NCI-H2227 (cell line): Measurements from ENCODE around the gene RUSC1.
"Not testable (repeated sequence)": the region's sequence is repeated elsewhere in the genome, so short reads cannot be mapped to it uniquely, and the experiment has no call there.

Source experiments
- DNase-seq: peaks from one replicate; lab custom pipeline; 2025; ENCODE audit not compliant: unreplicated experiment; lab: John Stamatoyannopoulos, UW

Gene RUSC1

DNA sequence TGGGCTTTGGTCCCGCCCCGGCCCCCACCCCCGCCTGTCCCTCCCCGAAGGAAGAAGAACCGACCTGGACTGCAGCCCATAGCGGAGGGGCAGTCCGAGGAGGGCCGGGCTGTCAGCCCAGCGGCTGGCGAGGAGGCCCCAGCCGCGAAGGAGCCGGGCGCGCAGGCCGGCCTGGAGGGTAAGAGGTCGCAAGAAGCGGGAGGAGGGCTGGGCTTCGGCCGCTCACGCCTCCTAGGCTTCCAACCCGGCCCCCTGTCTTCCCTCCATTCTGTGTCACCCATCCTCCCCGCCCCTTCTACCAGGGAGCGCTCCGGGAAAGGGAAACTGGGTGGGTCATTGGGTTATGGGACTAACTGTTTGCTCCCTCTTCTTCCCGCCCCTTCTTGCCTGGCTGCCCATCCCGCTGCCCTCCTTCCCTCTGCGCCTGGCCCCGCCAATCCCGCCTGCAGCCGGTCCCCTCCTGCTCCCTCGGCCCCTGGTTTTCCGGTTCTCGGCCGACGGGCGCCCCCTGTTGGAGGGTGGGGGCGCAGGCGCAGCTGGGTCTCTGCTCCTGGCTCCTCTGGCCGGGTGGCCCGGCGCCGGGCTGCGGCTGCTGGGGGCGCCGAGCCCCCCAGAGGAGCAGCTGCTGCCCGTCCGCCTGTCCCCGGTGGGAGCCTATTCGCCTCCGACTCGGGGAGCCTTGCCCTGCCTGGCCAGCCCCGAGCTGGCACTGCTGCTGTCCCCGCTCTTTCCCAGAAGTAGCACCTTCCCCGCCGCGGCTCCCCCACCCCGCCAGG lies 2.4 kb downstream of the RUSC1 start:
- DNase-seq = peak; percentile 93

DNA sequence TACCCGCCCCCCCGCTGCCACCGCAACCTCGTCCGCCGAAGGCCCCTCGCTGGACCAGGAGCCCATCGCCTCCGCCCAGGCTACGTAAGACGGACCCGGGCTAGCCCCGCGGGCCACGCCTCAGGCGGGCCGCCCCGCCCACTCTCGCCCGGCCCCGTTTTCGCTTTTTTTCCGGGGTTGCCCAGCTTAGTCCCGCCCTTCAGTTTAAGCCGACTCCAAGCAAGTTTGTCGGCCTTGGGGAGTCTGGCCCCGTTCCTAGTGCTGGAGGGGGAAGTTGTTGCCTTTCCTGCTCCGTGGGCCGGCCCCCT lies 3.0 kb downstream of the RUSC1 start:
- DNase-seq = peak; percentile 88

DNA sequence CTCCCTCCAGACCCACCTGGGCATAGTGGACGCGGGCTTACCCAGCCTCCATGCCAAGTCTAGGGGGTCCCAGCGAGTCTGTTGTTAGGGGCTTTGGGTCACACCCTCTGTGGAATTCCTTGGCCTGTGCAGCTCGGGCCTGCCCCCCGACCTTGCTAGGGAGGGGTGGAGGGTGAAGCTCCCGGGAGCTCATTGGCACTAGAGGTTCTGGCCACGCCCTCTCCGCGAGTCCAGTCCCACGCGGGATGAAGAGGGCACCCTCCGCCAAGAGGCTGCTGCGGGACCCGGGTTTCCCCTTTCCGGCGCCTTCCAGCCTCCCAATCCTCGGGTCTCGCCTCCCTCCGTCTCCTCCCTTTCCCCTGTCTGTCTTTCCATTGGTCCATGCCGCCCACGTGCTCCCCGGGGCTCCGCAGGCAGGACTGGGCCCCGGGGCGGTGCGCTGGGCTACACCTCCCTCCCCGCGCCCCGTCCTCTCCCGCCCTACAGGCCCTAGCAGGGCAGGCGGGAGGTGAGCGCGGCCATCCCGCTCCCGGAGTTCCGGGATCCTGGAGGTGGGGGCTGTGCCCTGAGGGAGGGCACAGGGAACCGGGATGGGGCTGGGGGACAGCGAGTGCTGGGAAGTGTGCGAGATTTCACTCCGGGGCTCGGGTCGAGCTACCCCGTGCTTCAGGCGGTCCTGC lies 3.5 kb downstream of the RUSC1 start:
- DNase-seq = peak; percentile 94

DNA sequence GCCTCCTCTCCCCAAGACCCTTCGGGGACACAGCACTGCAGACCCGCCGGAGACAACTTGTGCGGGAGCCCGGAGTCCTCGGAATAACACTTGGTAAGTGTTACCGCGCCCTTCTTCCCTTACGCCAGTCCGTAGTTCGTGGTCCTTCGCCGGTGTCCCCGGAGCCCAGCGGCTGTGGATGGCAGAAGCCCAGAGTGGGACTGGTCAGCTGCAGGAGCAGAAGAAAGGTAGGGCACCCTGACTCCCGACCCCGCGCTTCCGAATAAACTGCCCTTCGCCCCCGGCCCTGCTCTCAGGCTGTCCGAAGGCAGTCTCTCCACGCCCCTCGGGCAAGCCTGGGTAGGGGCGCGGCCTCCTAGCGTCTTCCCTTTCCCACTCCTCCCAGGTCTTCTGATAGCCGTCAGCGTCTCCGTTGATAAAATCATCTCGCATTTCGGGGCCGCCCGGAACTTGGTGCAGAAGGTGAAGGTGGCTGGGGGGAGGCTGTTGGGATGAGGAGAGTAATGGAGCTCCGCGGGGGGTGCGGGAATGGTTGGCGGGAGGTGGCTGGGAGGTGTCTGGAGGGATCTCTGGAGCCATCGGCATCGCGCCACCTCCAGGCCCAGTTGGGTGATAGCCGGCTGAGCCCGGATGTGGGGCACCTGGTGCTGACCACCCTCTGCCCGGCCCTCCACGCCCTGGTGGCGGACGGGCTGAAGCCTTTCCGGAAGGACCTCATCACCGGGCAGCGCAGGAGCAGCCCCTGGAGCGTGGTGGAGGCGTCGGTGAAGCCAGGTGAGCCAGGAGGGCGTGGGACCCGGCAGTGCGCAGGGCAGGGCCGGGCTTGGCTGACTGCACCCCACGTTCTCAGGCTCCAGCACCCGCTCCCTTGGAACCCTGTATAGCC lies 4.3 kb downstream of the RUSC1 start:
- DNase-seq = peak; percentile 72

DNA sequence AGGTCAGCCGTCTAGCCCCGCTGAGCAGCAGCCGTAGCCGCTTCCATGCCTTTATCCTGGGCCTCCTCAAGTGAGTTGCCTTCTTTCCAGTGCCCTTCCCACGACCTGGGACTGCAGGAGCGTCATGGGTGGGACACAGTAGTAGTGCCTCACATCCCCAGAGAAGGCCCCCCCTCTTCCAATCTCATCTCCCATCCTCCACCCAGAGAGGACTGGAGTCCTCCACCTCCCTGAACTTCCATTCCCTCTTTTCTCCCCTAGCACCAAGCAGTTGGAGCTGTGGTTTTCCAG lies 4.9 kb downstream of the RUSC1 start:
- DNase-seq = no peak

DNA sequence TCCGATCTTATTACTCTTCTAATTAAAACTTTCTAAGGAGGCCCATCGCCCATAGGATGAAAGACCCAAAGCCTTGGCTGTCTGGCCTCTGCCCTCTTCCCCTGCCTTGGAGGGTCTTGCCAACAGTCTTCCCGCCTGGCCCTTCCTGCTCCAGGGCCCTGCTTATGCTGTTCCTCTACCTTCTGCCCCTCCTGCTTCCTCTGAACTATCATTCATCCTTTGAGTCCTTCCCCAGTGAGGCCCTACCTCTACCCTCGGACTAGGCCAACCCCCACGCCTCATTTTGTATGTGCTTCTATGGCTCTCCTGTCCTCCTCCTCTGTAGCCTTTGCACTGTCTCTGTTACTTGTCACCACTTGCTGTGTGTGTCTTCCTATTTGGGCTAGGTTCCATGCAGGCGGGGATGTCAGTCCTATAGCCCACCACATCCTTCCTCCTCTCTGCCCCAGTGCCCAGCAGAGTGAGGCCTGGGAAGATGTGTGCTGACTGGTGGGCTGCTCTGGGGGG lies 5.4 kb downstream of the RUSC1 start:
- DNase-seq = no peak

DNA sequence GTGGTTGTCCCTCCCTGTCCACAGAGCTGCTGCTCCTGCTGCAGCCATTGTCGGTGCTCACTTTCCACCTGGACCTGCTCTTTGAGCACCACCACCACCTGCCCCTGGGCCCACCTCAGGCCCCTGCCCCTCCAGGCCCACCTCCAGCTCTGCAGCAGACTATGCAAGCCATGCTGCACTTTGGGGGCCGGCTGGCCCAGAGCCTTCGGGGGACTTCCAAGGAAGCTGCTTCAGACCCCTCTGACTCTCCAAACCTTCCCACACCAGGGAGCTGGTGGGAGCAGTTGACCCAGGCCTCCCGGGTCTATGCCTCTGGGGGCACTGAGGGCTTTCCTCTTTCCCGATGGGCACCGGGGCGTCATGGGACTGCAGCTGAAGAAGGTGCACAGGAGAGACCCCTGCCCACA lies 5.9 kb downstream of the RUSC1 start:
- no peak for DNase-seq

DNA sequence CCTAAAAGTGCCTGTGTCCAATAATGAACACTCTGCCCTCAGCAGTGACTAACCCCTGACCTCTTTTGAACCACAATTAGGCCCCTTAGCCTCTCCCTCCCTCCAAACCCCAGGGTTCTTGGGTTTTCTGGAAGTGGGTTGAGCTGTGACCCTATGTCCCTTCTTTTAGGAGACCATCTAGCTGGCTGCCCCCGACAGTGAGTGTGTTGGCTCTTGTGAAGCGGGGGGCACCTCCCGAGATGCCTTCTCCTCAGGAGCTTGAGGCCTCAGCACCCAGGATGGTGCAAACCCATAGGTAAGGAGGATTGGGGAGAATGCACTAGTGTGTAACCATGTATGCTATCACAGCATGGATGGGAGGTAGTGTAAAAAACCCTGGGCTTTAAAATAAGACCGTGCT lies 7.3 kb downstream of the RUSC1 start:
- DNase-seq = no peak

DNA sequence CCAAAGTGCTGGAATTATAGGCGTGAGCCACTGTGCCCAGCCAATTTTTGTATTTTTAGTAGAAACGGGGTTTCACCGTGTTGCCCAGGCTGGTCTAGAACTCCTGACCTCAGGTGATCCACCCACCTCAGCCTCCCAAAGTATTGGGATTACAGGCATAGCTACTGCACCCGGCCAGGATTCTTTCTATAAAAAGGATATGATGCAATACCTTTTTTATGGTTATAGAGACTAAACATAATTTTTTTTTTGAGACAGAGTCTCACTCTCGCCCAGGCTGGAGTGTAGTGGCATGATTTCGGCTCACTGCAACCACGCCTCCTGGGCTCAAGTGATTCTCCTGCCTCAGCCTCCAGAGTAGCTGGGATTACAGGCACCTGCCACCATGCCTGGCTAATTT lies 8.2 kb downstream of the RUSC1 start:
- not testable (repeated sequence) for DNase-seq

DNA sequence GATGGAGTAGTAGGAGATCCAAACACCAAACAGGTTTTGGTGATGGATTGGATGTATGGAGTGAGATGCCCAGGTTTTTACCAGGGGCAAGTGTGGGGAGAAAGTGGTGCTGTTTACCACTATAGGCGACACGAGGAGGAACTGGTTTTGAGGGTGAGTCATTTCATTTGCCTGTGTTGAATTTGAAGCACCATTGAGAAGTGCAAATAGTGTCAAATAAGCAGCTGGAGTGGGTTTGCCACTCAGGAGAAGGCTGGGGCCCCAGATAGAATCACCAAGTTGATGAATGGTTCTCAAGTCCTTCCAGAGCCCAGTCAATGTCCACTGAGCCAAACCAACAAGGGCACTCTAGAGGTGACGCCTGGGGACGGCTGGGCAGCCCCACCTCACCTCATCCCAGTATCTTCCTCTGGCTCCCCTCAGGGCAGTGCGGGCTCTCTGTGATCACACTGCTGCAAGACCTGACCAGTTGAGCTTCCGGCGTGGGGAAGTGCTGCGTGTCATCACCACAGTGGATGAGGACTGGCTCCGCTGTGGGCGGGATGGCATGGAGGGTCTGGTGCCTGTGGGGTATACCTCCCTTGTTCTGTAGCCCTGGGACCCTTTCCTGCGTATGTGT lies 9.4 kb downstream of the RUSC1 start:
- DNase-seq = no peak

DNA sequence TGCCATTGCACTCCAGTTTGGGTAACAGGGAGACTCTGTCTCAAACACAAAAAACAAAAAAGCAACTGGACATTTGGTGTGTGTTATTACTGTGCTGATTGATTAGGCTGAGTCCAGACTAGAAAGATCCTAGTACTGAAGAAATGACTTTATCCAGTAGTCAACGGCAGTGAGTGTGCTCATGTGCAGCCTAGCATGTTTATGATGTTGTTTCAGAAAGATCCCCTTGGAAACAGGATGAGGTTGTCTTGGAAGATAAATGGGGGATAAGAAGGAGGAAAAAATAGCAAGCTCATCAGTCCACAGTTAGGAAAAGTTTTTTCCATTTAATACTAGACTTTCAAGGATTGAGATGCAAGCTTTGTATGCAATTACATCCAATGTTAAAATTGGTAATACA lies 14.3 kb downstream of the RUSC1 start:
- DNase-seq = no peak

DNA sequence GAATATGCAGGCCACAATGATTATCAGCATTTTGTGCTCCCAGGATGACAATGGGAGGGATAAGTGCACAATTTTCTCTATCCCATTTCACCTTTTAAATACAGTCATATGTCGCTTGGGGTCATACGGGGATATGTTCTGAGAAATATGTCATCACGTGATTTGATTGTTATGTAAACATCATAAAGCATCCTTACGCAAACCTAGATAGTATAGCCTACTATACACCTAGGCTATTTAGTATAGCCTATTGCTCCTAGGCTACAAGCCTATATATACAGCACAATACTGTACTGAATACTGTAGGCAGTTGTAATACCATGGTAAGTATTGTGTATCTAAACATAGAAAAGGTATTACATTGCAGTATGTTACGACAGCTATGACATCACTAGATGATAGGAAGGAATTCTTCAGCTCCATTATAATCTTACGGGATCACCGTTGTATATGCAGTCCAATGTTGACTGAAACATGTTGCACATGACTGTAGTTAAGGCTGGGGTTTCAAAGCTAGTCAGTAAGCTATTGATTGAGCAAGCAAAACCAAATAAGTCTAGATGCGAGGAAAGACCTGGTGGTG lies 18.9 kb downstream of the RUSC1 start:
- DNase-seq = no peak

DNA sequence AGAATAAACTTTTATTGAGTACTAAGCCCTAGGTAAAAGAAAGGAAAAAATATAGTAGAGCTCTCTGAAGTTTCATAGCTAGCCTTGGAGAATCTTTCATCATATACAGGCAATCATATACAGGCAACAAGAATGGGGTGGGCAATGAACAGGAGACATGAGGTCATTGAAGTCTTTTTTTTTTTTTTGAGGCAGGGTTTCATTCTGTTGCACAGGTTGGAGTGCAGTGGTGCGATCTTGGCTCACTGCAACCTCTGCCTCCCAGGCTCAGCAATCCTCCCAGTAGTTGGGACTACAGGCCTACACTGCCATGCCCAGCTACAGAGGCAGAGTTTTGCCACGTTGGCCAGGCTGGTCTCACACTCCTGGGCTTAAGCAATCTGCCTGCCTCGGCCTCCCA lies 22.1 kb downstream of the RUSC1 start:
- no peak for DNase-seq

DNA sequence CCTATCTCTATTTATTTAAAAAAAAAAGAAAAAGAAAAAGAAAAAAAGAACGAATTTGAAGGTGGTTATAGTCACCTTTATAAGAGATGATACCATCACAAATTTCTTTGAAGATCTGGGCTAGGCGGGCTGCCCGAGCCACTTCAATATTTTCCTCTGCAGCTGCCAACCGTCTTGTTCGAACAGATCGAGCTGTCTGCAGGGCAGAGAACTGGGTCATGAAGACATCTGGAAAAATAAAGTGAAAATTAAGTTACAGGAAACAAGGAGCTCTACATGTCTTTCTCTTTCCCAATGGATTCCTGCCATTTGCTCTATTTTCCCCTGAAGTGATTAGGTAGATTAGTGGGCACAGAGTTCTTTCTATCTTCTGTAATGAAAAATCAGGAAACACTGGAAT lies 31.9 kb downstream of the RUSC1 start:
- DNase-seq = no peak

DNA sequence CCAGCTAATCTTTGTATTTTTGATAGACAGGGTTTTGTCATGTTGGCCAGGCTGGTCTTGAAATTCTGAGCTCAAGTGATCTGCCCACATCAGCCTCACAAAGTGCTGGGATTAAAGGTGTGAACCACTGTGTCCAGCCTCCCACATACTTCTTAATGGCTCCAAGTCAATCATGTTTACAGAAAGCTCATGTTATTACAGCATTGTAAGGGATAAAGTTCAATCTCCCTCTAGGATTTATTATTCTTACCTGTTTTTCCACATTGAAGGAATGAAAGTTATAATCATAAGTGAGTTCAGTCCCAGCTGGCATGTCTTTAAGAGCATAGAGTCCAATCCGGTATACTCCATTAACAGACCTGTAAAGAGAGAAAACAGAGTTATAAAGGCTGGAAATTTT lies 39.4 kb downstream of the RUSC1 start:
- DNase-seq = no peak

DNA sequence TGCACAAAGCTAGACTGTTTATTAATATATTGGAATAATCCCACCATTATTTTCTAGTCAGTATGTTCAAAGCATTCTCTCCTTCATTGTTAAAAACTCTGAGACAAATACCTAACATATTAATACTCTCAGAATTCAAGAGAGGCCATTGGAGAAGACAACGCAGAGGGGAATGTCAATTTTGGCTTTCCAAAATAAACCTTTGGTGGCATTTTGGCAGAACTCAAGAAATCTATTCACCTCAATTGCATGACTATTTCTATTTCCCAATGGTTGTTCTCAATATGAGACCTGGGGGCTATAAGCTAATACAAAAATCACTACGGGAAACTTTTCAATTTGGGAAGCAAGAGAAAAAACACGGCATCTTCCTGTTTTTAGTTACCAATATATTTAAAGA lies 58.5 kb downstream of the RUSC1 start:
- no peak for DNase-seq

DNA sequence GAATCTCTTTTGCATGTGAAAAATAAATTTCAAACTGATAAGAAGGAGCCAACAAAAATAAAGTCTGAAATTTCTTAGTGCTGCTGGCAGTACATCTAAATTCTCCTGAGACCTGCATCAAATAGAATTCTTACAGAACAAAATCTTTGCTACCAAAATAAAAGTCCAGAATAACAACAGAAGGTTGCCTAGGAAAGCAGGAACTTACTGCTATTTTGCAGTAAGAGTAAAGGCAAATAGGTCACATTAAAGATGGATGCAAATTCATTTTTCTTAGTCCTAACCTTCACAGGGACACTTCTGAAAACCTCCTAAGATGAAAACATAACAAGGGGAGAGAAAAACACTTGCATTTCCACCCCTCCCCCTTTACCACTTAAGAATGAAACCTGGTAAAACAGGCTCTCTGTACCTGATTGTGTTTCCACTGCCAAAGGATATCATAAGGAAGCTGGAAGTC lies 59.0 kb downstream of the RUSC1 start:
- no peak for DNase-seq
